8988T (cell line): Measurements from ENCODE around the gene UBE2F.
A peak's percentile ranks its signal among the peaks of the same experiment; 100 is the strongest.
"Not testable (repeated sequence)": the region's sequence is repeated elsewhere in the genome, so short reads cannot be mapped to it uniquely, and the experiment has no call there.

Experiments used
- DNase-seq: peaks from one replicate; pipeline ENCODE4 v3.0.0; 2011

UBE2F gene

DNA sequence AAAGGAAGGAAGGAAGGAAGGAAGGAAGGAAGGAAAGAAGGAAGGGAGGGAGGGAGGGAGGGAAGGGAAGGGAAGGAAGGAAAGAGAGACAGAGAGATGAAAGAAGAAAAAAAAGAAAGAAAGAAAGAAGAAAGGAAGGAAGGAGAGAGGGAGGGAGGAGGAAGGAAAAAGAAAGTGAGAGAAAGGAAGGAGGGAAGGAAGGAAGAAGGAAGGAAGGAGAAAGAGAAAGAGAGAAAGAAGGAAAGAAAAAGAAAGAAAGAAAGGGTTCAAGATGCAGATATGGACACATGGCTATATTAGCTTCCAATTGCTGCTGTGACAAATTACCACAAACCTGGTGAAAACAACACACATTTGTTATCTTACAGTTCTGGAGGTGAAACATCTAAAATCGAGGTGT is 20.4 kb upstream of the UBE2F start:
- no peak for DNase-seq

DNA sequence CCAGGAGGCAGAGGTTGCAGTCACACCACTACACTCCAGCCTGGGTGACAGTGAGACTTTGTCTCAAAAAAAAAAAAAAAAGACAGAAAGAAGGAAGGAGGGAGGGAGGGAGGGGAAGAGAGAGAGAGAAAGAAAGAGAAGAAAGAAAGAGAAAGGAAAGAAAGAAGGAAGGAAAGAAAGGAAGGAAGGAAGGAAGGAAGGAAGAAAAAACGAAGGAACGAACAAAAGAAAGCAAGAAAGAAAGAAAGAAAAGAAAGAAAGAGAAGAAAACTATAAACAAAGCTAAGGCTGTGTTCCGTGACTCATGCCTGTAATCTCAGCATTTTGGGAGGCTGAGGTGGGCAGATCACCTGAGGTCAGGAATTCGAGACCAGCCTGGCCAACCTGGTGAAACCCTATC is 15.5 kb upstream of the UBE2F start:
- not testable (repeated sequence) for DNase-seq

DNA sequence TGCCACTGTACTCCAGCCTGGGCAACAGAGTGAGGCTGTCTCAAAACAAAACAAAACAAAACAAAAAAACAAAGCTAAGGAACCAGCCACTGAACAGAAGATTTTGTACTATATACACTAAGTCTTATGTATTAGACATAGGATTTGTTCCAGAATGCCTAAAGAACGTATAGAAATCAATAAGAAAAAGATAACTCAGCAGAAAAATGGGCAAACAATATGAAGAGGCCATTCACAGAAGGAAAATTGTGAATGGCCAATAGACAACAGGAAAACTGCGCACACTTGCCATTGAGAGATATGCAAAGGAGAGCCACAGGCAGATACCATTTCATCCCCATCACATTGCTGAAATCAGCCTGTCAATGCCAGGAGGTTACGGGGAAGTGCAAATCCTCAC is 14.9 kb upstream of the UBE2F start:
- no peak for DNase-seq

DNA sequence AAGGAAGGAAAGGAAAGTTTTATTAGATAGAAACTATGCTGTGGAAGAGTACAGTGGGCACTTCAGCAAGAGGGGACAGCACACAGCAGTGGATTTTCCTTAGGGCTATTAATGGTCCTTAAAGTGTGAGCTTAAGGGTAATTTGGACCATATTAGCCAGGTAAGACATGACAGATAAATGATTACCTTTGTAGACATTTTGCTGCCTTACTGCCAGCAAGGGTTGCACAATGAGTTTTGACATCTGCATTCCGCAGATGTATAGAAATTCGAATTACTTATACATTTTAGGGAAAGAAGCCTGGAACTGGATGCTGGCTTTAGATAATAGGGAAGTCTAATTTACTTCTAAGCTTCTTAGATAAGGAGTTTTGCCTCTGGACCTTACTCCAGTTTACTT is 14.0 kb upstream of the UBE2F start:
- no peak for DNase-seq

DNA sequence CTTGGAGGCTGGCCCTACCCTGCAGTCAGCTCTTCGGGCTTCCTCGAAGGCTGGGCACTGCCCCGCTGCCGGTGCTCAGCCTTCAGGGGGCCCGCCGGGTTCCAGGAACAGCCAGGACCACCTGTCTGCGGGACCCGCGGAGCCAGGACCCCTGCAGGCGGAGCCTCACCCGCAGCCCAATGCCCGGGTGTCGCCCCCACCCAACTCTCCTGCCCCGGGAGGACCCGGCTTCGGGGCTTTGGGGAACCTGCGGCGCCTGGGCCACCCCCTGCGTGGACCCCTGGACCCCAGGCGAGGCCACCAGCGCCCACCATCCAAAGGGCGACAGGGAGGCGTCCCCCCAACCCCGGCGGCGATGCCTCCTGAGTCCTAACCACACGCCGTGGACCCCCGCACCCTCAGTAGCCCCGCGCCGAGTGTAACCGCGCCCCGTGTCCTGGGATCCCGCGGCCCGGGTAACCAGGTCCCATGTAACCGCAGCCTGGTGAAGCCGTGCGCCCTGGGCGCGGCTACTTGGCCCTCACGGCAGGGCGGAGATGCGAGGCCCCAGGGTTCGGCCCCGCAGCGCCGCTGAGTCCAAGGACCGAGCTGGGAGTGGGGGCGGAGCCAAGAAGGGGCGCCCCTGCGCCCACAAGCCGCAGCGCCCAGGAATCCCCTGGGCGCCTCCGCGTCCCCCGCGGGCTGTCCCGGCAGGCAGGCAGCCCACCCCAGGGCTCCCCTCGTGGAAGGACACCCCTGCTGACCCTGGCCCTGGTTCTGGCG is 11.0 kb upstream of the UBE2F start:
- DNase-seq: no peak

DNA sequence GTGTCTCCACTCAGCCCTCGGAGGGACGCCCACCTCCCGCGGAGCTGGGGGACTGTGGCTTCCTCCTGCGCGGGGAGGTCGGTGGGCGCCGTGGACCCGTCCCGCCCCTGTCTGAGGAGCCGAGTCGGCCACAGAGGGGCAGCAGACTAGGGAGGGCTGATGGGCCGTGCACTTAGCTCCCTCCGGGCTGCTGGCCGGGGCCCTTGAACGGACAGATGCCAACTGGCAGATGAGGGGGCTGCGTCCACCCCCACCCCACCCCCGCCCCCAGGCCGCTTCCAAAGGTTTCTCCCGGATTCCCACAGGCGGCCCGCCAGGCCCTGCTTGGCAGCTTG is 10.4 kb upstream of the UBE2F start:
- DNase-seq: no peak

DNA sequence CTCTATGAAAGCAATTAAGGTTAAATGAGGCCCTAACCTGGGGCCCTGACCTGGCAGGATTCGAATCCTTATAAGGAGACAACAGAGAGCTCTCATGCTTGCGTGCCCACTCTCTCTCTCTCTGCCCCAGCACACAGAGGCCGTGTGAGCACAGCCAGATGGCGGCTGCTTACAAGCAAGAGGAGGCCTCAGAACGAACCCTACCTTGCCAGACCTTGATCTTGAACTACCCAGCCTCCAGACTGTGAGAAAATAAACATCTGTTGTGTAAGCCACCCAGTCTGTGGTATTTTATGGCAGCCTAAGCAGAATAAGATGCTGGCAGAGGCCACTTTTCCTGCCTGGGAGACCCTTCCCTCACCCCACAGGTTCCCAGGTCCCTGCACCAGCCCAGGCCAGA is 5.2 kb upstream of the UBE2F start:
- DNase-seq: no peak

DNA sequence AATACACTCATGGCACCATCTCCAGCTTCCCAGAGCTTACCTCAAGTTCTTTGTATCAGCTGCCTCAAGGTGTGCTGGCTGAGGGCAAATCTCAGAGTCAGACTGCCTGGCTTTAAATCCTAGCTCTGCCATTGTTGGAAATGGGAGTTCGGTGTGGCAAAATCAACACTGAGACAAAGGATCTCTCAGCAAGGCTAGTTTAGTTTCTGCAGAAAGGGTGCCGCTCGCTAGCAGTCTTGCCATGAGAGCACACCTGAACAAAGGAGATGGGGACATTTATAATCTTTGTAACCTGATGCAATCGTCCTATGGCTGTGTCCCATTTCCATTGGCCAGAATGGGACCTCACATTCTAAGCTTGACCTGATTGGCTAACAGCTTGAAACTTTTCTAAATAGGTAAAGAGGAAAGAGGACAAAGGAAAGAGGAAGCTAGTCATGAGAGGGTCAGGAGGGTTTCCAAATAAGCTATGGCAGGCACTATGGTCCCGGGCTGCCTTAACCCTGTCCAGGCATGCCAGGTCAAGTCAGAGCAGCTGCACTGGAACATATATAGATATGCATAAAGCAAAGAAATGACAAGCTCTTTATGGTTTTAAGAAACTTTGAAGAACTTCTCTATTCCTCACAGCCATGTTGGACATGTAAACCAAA is 4.3 kb upstream of the UBE2F start:
- no peak for DNase-seq

DNA sequence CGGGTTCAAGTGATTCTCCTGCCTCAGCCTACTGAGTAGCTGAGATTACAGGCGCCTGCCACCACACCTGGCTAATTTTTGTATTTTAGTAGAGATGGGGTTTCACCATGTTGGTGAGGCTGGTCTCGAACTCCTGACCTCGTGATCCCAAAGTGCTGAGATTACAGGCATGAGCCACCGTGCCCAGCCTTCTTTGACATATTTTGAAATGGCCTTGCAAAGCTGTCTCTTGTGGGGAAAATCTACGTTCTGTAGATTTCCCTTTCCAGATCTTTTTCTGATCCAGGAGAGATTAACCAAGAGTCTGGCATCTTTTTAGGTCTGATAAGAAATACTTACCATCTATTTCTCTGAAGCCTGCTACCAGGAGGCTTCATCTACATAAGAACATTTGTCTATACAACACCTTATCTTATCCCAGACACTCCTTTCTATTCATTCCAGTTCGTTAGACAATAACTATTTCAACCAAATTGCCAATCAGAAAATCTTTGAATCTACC is 3.3 kb upstream of the UBE2F start:
- DNase-seq: not testable (repeated sequence)

DNA sequence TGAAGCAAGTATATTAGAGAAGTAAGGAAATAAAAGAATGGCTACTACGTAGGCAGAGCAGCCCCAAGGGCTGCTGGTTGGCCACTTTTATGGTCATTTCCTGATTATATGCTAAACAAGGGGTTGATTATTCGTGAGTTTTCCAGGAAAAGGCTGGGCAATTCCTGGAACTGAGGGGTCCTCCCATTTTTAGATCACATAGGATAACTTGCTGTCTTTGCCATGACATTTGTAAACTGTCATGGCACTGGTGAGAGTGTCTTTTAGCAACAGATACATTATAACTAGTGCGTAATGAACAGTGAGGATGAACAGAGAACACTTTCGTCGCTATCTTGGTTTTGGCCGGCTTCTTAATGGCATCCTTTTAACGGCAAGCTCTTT is 2.6 kb upstream of the UBE2F start:
- DNase-seq: no peak

DNA sequence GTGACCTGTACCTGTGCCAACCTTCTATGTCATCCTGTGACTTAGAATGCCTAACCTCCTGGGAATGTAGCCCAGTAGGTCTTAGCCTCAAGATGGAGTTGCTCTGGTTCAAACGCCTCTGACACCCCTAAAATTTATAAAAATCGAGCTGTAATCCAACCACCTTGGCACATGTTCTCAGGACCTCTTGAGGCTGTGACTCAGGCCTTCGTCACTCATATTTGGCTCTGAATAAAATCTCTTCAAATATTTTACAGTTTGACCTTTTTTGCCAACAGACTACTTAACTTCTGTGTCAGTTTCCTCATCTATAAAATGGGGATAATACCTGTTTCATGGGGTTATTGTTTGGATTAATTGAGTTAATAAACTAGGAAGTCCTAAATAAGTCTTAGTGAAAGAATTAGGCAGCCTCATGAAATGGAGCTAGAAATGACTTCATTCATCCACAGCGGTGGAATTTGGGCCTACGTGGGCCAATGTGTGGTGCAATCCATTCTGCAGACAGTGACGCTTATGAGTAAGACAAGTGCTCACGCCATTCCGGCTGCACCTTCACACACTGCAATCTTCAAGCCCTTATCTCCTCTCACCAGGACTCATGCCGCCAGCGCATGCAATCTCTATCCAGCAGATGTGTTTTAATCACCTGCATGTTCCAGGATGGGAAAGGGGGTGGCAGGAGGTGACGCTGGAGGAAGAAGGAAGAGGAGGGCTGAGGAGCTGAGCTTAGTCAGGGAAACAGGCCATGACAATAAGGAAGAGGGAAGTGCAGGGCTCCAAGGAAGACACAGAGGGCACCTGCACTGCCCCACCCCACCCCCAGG is 2.0 kb upstream of the UBE2F start:
- DNase-seq: no peak

DNA sequence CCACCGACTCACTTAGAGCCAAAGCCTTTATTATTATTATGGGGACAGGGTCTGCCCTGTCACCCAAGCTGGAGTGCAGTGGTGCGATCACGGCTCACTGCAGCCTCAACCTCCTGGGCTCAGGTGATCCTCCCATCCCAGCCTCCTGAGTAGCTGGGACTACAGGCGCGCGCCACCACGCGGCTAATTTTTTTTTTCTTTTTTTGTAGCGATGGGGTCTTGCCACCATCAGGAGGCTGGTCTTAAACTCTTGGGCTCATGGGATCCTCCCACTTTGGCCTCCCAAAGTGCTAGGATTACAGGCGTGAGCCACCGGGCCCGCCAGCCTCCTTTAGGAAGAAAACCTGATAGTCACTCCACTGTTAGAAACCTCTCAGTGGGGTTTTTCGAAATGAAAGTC is 970 bp upstream of the UBE2F start:
- DNase-seq: not testable (repeated sequence)

DNA sequence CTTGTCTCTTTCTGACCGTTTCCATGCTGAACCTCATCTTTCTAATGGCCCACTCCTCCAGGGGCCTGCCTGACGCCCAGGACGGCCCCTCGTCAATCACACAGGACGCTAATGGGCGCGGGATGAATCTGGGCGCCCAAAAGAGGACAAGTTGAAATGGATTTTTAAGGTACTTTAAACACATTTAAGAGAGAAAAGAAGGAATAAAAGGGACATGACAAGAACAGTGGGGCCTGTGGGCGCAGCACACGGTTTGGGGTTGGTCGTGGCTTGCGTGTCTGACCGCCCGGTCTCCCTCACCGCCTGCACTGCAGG is 607 bp upstream of the UBE2F start:
- DNase-seq: no peak

DNA sequence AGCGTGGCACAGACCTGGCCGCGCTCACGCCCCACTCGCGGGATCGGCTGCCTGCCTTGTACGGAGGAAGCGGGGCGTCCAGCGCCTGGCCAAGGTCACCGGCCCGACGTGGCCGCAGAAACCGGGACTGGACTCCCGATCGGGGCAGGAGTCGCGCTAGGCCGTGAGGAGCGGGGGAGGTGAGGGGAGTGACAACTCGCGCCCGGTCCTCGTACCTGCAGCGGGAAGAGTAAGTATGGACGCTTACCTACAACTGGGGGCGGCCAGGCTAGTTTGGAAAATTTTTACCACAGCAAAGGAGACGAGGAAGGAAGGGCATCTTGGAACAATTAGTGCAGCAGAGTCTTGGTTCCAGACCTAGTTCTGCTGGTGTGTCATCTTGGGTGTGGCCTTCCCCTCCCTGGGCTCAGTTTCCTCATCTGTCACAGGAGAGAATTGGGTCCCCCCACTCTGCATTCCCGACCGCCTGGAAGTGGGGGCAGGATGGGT is 693 bp downstream of the UBE2F start:
- DNase-seq: peak; percentile 54

DNA sequence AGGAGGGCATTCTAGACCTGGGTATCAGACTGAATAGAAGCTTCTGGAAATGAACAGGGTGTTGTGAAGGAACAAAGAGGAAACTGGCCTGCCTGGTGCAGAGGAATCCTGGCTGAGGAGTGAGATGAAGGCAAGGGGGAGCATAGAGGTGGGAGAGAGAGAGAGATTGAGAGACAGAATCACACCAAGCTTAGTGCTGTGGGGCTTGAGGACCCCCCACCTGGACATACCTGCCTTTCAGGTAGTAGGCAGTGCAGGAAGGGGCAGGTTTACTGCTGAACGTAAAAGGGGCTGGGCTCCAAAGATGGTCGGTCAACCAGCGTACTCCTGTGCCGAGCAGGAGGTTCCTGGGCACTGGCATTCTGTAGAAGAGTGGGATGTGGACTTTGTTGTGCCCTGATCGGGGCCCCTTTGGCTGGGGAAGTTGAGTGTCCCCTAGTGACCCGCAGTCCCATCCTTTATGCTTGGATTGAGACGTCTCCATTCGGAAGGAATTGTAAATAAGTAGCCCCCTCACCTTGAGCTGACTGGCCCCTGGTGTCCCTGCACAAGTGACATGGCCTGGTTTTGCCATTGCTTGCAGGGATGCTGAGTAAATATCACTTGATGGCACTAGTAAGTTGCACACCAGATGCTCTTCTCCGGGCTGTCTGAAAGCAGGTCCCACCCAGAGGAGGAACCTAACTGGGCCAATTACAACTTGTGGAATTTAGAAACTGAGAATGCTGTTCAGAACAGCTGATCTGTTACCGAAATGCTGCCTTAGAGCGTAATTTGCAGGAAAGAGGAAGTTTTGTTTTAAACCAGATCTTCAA is 1.4 kb downstream of the UBE2F start:
- peak; percentile 53 for DNase-seq

DNA sequence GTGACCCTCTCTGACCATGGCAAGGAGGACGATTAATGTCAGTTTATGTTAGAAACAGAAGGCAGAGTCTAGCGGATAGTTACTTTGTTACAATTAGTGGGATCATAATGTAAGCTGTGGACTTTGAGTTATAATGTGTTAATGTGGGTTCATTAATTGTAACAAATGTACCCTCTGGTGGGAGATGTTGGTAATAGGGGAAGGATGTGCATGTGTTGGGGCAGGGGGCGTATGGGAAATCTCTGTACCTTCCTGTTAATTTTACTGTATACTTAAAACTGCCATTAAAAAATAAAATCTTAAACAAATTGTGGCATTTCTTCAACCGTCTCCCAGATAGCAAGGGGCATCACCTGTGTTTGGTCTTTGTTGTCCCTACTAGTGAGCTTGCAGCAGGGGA is 4.8 kb downstream of the UBE2F start:
- DNase-seq: no peak

DNA sequence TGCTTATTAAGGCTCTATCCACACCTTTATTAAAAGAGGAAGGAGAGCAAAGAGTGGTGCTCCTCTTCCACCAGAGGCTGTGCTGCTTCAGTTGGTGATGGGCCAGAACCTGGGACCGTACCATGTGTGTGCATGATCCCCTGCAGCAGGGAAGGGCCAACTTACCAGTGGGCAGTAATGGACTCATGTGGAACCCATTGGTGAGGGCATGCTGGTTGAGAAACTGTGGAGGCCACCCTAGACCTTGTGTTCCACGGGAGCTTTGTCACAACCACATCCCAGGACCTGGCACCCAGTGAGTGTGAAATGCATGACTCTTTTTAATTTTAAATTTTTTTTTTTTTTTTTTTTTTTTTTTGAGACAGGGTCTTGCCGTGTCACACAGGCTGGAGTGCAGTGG is 5.4 kb downstream of the UBE2F start:
- DNase-seq: no peak

DNA sequence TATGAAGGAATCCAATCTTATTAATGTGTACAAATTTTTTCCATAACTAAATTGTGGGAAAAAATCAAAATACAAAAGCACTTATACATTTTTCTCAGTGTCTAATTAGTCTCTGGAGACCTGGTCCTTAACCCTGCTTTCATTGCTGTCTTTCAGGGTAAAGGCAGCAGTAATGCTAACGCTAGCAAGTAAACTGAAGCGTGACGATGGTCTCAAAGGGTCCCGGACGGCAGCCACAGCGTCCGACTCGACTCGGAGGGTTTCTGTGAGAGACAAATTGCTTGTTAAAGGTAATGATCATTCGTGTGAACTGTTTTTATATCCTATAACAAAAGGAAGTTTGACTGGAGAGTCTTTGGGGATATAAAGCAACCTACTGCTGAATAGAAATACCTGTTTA is 6.1 kb downstream of the UBE2F start:
- DNase-seq: no peak

DNA sequence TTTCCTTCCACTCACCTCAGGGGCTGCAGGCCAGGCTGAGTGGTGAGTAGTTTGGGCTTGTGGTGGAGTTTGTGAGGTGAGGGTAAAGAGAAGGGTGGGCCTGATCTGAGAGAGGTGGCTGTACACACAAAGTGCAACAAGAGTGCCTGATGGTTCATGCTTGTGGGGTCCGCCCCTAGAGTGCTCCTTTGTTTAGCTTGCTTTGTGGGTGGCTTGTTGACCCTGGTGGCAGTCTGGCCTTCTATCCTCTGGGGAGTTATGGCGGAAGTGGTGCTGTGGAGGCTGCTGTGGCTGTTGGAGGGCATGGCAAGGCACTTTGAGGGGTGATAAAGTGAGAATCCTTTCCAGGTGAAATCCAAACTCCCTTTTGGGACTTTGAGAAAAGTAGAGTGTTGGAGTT is 10.6 kb downstream of the UBE2F start:
- DNase-seq: no peak

DNA sequence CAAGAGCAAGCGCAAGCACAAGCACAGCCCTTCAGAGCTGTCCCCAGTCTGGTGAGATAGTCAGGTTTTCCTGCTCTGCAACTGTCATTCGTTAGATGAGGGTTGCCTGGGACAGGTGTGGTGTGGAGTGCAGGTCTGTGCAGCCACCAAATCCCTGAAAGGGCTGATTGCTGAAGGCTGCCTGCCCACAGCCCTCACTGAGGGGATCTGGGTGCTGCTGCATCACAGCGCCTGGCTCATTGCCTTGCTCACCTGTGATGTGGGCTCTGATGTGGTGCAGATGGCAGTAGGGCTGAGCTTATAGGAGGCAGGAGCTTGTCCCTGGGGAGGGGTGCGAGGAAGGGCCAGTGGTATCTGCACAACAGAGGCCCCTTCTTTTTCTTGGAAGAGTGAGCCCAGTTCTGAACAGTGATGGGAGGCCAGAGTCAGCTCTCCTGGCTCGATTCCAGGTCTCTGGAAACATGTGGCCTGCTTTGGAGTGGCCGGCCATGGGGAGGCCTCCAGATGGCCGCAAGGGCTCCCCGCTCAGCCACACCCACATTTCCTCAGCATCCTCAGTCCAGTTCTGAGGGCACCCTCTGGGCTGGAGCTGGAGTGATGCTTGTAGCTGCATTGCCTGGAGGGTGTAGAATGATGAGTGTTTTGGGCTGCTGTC is 11.4 kb downstream of the UBE2F start:
- no peak for DNase-seq

DNA sequence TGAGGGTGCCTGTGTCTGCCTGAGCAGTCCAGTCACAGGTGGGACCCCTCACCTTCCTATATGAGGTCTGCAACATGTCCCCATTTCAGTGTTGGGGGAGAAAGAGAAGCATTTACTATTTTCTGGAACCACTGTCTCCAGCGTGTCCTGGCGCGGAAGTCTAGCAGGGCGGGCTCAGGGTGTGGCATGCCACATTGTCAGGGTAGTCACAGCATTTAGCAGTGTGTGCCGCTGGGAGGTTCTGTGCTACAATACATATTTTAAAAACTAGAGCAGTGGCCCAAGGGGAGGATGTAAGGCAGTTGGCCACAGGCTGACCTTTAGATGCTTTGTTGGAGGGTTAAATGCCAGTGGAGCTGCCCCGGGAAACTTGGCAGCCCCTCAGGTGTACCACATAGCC is 12.5 kb downstream of the UBE2F start:
- DNase-seq: no peak

DNA sequence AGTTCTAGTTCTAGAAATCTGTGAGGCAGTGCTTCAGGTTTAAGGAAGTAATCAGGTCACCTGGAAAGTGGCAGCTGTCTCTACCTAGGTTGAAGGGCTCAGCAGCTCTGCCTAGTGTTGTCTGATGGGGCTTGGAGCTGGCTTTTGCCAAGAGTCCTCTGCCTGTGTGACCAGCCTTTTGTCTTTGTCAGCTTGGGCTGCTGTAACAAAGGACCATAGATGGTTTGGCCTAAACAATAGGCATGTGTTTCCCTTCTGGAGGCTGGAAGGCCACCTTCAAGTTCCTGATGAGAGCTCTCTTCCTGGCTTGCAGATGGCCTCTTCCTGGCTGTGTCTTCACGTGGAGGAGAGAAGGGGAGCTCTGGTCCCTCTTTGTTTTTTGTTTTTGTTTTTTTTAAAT is 13.3 kb downstream of the UBE2F start:
- DNase-seq: no peak

DNA sequence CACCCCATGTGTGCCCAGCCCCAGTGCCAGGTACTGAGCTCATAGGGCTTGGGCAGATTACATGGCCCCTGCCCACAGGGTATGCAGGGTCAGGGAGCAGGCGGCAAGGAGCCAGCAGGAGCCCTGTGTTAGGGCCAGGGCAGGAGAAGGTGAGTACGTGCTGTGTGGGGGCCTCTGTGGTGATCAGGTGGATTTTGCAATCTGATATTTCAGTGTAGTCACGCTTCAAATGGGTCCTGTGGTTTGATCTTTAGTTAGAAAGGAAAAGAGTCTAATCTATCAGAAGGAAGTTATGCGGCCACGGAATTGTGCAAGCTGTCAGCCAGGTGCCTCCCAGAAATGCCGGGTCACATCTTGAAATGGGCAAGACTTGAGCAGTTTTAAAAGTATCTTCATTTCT is 13.9 kb downstream of the UBE2F start:
- no peak for DNase-seq
